ENCODE results near the gene TEKTIP1. TPM values are rescaled to one million over a fixed set of nuclear protein-coding genes. Genes with fewer than 3 reads are reported as not detected.

The TEKTIP1 gene
- total and polyA plus RNA-seq, 10 of the 15 experiments (the other 5 are each of a cell fraction or from before 2014, with no cell fraction given): 0.18 to 2.6 (median 0.60) TPM; not detected in 5

DNA sequence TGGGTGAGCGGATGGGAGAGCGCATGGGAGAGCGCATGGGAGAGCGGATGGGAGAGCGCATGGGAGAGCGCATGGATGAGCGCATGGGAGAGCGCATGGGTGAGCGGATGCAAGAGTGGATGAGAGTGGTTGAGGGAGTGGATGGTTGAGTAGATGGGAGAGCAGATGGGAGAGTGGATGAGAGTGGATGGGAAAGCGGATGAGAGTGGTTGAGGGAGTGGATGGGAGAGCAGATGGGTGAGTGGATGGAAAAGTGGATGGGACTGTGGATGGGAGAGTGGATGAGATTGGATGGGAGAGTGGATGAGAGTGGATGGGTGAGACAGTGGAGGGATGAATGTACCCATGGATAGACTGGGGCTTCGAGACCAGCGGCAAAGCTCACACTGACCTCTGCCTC, 8.6 kb upstream of the TEKTIP1 start:
- no peak overlapping the region for H3K4me3 ChIP-seq
- BruUV-seq (replicated peaks): no TSS peak
- RAD21 ChIA-PET (ENCODE audit: unreplicated experiment): no interaction called here
- DNase-seq (ENCODE audit: low read depth, low spot score) (no peak), ATAC-seq (no peak), FAIRE-seq (no peak)
- H3K27me3 ChIP-seq (replicated peaks in 1 of 2; ENCODE audit: control insufficient read depth in 2 of 2, insufficient read depth in 2 of 2, low read length in 1 of 2): no peaks in the 10 kb centered on the region
- no peak overlapping the region for H3K27ac ChIP-seq (ENCODE audit: control insufficient read depth, insufficient read depth)
- intact Hi-C loops (cut with micrococcal nuclease; ENCODE audit: unreplicated experiment): no loop called here
- no peak overlapping the region for H2AFZ ChIP-seq (ENCODE audit: control insufficient read depth, low read depth, low read length)
- no peaks in the 10 kb centered on the region for H3K9me3 ChIP-seq (replicated peaks; ENCODE audit: control insufficient read depth, insufficient read depth, low read length)
- CTCF ChIA-PET: no interaction called here
- WGBS (ENCODE audit: insufficient coverage, insufficient replicate concordance, low lambda C conversion rate, missing lambda C conversion rate): 97% methylated on average over 12 of the region's 12 CpGs
- no peaks in the 10 kb centered on the region for H3K4me1 ChIP-seq (ENCODE audit: control insufficient read depth, insufficient read depth, low read length)
- H3K79me2 ChIP-seq (ENCODE audit: control insufficient read depth, insufficient read depth, low read length): no peaks in the 10 kb centered on the region
- H3K36me3 ChIP-seq (ENCODE audit: control insufficient read depth in 2 of 2, insufficient read depth in 2 of 2, low read length in 1 of 2): peaks cover 11 to 47% of the 10 kb centered on the region in 2 experiments
- H4K20me1 ChIP-seq (ENCODE audit: control insufficient read depth, insufficient read depth): no peaks in the 10 kb centered on the region
- in situ Hi-C loops (cut with MboI): no loop called here
- SMC1A ChIA-PET (ENCODE audit: uncharacterized antibody, unreplicated experiment): no interaction called here
- no peak overlapping the region for H3K4me2 ChIP-seq (ENCODE audit: control insufficient read depth, insufficient read depth)
- POLR2A ChIA-PET: no interaction called here
- H3K9ac ChIP-seq (ENCODE audit: control insufficient read depth, insufficient read depth, low read length): no peak overlapping the region
- no peak for TF ChIP-seq MXI1 (IDR thresholded peaks at IDR 0.05; ENCODE audit: low read depth, low read length)
- TF ChIP-seq, protein P1, sequence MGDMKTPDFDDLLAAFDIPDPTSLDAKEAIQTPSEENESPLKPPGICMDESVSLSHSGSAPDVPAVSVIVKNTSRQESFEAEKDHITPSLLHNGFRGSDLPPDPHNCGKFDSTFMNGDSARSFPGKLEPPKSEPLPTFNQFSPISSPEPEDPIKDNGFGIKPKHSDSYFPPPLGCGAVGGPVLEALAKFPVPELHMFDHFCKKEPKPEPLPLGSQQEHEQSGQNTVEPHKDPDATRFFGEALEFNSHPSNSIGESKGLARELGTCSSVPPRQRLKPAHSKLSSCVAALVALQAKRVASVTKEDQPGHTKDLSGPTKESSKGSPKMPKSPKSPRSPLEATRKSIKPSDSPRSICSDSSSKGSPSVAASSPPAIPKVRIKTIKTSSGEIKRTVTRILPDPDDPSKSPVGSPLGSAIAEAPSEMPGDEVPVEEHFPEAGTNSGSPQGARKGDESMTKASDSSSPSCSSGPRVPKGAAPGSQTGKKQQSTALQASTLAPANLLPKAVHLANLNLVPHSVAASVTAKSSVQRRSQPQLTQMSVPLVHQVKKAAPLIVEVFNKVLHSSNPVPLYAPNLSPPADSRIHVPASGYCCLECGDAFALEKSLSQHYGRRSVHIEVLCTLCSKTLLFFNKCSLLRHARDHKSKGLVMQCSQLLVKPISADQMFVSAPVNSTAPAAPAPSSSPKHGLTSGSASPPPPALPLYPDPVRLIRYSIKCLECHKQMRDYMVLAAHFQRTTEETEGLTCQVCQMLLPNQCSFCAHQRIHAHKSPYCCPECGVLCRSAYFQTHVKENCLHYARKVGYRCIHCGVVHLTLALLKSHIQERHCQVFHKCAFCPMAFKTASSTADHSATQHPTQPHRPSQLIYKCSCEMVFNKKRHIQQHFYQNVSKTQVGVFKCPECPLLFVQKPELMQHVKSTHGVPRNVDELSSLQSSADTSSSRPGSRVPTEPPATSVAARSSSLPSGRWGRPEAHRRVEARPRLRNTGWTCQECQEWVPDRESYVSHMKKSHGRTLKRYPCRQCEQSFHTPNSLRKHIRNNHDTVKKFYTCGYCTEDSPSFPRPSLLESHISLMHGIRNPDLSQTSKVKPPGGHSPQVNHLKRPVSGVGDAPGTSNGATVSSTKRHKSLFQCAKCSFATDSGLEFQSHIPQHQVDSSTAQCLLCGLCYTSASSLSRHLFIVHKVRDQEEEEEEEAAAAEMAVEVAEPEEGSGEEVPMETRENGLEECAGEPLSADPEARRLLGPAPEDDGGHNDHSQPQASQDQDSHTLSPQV (IDR thresholded peaks at IDR 0.05): no peak
- no peak for TF ChIP-seq RFX5 (IDR thresholded peaks at IDR 0.05; ENCODE audit: low read depth, low read length)
- no peak for TF ChIP-seq CEBPB (IDR thresholded peaks at IDR 0.05; ENCODE audit: borderline replicate concordance in 1 of 2, low read depth in 2 of 2, low read length in 2 of 2)
- no peak for TF ChIP-seq IRF4 (IDR thresholded peaks at IDR 0.05; ENCODE audit: low read depth, low read length)
- no peak for TF ChIP-seq TAF1 (IDR thresholded peaks at IDR 0.05; ENCODE audit: borderline replicate concordance, low read depth, low read length)
- TF ChIP-seq, protein P2, sequence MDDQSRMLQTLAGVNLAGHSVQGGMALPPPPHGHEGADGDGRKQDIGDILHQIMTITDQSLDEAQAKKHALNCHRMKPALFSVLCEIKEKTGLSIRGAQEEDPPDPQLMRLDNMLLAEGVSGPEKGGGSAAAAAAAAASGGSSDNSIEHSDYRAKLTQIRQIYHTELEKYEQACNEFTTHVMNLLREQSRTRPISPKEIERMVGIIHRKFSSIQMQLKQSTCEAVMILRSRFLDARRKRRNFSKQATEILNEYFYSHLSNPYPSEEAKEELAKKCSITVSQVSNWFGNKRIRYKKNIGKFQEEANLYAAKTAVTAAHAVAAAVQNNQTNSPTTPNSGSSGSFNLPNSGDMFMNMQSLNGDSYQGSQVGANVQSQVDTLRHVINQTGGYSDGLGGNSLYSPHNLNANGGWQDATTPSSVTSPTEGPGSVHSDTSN (IDR thresholded peaks at IDR 0.05; ENCODE audit: insufficient replicate concordance, low read depth, low read length): no peak
- TF ChIP-seq ZSCAN29 (IDR thresholded peaks at IDR 0.05): no peak
- no peak for TF ChIP-seq CHD4 (IDR thresholded peaks at IDR 0.05)
